Measurements from ENCODE around the gene EPN3.

DNA sequence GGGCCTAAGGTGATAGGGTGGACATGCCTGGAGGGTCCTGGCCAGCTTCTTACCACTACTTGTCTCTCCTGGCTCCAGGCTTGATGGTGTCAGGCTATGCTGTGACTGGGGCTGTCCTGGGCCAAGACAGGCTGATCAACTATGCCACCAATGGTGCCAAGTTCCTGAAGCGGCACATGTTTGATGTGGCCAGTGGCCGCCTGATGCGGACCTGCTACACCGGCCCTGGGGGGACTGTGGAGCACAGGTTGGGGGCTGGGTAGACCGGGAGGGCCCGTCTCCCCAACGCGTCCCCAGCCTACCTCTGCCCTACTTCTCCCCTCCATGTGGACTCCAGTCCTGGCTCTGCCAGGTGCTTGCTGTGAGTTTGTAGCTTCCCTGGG lies 18.9 kb downstream of the EPN3 start:
- TF ChIP-seq, protein P1, sequence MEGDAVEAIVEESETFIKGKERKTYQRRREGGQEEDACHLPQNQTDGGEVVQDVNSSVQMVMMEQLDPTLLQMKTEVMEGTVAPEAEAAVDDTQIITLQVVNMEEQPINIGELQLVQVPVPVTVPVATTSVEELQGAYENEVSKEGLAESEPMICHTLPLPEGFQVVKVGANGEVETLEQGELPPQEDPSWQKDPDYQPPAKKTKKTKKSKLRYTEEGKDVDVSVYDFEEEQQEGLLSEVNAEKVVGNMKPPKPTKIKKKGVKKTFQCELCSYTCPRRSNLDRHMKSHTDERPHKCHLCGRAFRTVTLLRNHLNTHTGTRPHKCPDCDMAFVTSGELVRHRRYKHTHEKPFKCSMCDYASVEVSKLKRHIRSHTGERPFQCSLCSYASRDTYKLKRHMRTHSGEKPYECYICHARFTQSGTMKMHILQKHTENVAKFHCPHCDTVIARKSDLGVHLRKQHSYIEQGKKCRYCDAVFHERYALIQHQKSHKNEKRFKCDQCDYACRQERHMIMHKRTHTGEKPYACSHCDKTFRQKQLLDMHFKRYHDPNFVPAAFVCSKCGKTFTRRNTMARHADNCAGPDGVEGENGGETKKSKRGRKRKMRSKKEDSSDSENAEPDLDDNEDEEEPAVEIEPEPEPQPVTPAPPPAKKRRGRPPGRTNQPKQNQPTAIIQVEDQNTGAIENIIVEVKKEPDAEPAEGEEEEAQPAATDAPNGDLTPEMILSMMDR (IDR thresholded peaks at IDR 0.05), result no peak
- TF ChIP-seq POLR2A (IDR thresholded peaks at IDR 0.05), result no peak

All from heart left ventricle (tissue), 13 donors.